ENCODE data around the gene ZDHHC3.
"Not testable (repeated sequence)": the region's sequence is repeated elsewhere in the genome, so short reads cannot be mapped to it uniquely, and the experiment has no call there.

Gene ZDHHC3

GRCh38 chr3:44955917-44956316, 20.1 kb downstream of the ZDHHC3 start:
- DNase-seq (ENCODE audit: low read depth in 1 of 2, low spot score in 1 of 2): no peak
- in situ Hi-C loops (cut with HindIII; ENCODE audit: low pct_unique_long_range_greater_than_20kb, low sequenced_read_pairs): no loop called here
- no peak for TF ChIP-seq JUND (IDR thresholded peaks at IDR 0.05; ENCODE audit: low read depth)

- no peak for DNase-seq (ENCODE audit: low read depth in 1 of 2, low spot score in 1 of 2)
- in situ Hi-C loops (cut with HindIII; ENCODE audit: low pct_unique_long_range_greater_than_20kb, low sequenced_read_pairs): no loop called here
- TF ChIP-seq JUND (IDR thresholded peaks at IDR 0.05; ENCODE audit: low read depth): no peak
These were observed 21.0 kb downstream of the ZDHHC3 start for GRCh38 chr3:44954962-44955361.

- no peak for DNase-seq (ENCODE audit: low read depth in 1 of 2, low spot score in 1 of 2)
- in situ Hi-C loops (cut with HindIII; ENCODE audit: low pct_unique_long_range_greater_than_20kb, low sequenced_read_pairs): no loop called here
- TF ChIP-seq JUND (IDR thresholded peaks at IDR 0.05; ENCODE audit: low read depth): no peak
These were observed 21.7 kb downstream of the ZDHHC3 start for GRCh38 chr3:44954304-44954703.

DNA sequence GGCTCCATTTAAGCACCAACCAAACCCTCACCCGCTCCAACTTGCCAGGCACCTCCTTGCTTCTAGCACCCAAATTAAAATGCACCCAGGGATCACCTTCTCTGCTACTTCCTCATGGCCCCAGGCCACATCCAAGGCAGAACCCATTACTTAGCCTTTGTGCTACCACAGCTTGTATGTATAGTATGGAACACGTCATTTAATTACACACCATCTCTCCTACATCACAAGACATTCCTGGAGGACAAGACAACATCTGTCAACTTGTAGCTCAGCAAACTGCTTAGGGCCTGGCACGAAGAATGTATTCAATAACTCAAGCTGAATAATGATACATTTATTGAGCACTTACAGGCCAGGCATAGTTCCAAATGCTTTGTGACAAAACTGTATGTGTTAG, 23.3 kb downstream of the ZDHHC3 start:
- peak; percentile 88; the same call in 1 of the 2 replicates for TF ChIP-seq JUND (IDR thresholded peaks at IDR 0.05; ENCODE audit: low read depth)
- in situ Hi-C loops (cut with HindIII; ENCODE audit: low pct_unique_long_range_greater_than_20kb, low sequenced_read_pairs): no loop called here
- peak; percentile 70 to 89 for DNase-seq (ENCODE audit: low read depth in 1 of 2, low spot score in 1 of 2)

GRCh38 chr3:44950275-44950734, 25.7 kb downstream of the ZDHHC3 start:
- no peak for TF ChIP-seq JUND (IDR thresholded peaks at IDR 0.05; ENCODE audit: low read depth)
- DNase-seq (ENCODE audit: low read depth in 1 of 2, low spot score in 1 of 2): no peak
- in situ Hi-C loops (cut with HindIII; ENCODE audit: low pct_unique_long_range_greater_than_20kb, low sequenced_read_pairs): no loop called here

GRCh38 chr3:44949770-44950169, 26.2 kb downstream of the ZDHHC3 start:
- DNase-seq (ENCODE audit: low read depth in 1 of 2, low spot score in 1 of 2); in situ Hi-C loops (cut with HindIII; ENCODE audit: low pct_unique_long_range_greater_than_20kb, low sequenced_read_pairs): not testable (repeated sequence)

- no peak for DNase-seq (ENCODE audit: low read depth in 1 of 2, low spot score in 1 of 2)
- in situ Hi-C loops (cut with HindIII; ENCODE audit: low pct_unique_long_range_greater_than_20kb, low sequenced_read_pairs): no loop called here
- TF ChIP-seq JUND (IDR thresholded peaks at IDR 0.05; ENCODE audit: low read depth): no peak
These were observed 27.7 kb downstream of the ZDHHC3 start for GRCh38 chr3:44948239-44948638.

GRCh38 chr3:44942202-44942921, 33.6 kb downstream of the ZDHHC3 start:
- DNase-seq (ENCODE audit: low read depth in 1 of 2, low spot score in 1 of 2): no peak
- in situ Hi-C loops (cut with HindIII; ENCODE audit: low pct_unique_long_range_greater_than_20kb, low sequenced_read_pairs): no loop called here
- no peak for TF ChIP-seq JUND (IDR thresholded peaks at IDR 0.05; ENCODE audit: low read depth)

- no peak for TF ChIP-seq JUND (IDR thresholded peaks at IDR 0.05; ENCODE audit: low read depth)
- in situ Hi-C loops (cut with HindIII; ENCODE audit: low pct_unique_long_range_greater_than_20kb, low sequenced_read_pairs): no loop called here
- no peak for DNase-seq (ENCODE audit: low read depth in 1 of 2, low spot score in 1 of 2)
These were observed 36.4 kb downstream of the ZDHHC3 start for GRCh38 chr3:44939581-44940036.

DNA sequence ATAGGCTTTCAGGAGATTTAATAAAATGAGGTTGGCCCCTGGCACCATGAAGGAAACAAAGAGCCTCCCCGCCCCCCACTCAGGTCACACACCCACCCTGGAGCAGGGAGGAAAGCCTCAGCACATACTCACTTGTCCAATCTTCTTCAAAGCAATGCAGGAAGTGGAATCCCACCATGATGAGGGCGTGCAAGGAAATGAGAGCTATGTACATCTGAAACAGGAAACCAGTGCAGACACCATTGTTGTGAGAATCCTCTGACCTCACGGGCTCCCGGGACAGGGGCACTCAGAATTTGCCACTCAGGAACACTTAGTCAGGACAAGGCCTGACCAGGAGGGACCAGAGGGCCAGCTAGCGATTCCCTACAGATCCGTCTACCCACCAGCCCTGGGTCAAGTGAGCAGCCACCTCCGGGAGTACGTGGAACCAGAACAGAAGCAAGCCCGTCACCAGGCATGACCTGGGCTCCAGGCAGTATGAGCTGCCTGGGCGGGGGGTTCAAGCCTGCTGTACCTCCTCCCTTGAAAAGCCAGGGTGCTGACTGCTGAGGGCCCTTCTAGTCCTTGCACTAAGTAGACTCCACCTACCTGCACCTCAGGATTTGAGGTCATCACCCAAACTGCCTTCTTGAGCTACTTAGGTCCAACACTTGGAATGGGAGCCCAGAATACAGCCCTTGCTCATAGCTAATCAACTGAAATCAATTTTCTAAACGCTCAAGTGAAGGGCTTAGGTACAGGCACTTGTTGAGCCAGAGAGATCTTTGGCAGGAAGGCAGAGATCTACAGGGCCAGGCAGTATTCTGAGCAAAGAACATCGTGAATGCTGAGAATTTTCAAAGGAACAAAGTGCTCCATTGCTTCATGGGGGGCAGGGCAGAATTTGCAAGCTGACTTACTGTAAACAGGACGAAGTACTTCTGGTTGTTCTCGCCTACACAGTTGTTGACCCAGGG, 42.7 kb downstream of the ZDHHC3 start:
- no peak for DNase-seq (ENCODE audit: low read depth in 1 of 2, low spot score in 1 of 2)
- in situ Hi-C loops (cut with HindIII; ENCODE audit: low pct_unique_long_range_greater_than_20kb, low sequenced_read_pairs): no loop called here
- no peak for TF ChIP-seq JUND (IDR thresholded peaks at IDR 0.05; ENCODE audit: low read depth)

- DNase-seq (ENCODE audit: low read depth in 1 of 2, low spot score in 1 of 2): no peak
- no peak for TF ChIP-seq JUND (IDR thresholded peaks at IDR 0.05; ENCODE audit: low read depth)
- in situ Hi-C loops (cut with HindIII; ENCODE audit: low pct_unique_long_range_greater_than_20kb, low sequenced_read_pairs): no loop called here
These were observed 43.7 kb downstream of the ZDHHC3 start for GRCh38 chr3:44932271-44932670.

- TF ChIP-seq JUND (IDR thresholded peaks at IDR 0.05; ENCODE audit: low read depth): no peak
- in situ Hi-C loops (cut with HindIII; ENCODE audit: low pct_unique_long_range_greater_than_20kb, low sequenced_read_pairs): no loop called here
- DNase-seq (ENCODE audit: low read depth in 1 of 2, low spot score in 1 of 2): no peak
These were observed 44.2 kb downstream of the ZDHHC3 start for GRCh38 chr3:44931791-44932190.

GRCh38 chr3:44930911-44931310, 45.1 kb downstream of the ZDHHC3 start:
- DNase-seq (ENCODE audit: low read depth in 1 of 2, low spot score in 1 of 2): no peak
- no peak for TF ChIP-seq JUND (IDR thresholded peaks at IDR 0.05; ENCODE audit: low read depth)
- in situ Hi-C loops (cut with HindIII; ENCODE audit: low pct_unique_long_range_greater_than_20kb, low sequenced_read_pairs): no loop called here

Measured in T47D (cell line).